ENCODE measurements around the gene TRAF2. TPM values are rescaled to one million over a fixed set of nuclear protein-coding genes. Genes with fewer than 3 reads are reported as not detected.

Gene TRAF2
- total RNA-seq, 1 donor from 2014 or later: 10.0 TPM

DNA sequence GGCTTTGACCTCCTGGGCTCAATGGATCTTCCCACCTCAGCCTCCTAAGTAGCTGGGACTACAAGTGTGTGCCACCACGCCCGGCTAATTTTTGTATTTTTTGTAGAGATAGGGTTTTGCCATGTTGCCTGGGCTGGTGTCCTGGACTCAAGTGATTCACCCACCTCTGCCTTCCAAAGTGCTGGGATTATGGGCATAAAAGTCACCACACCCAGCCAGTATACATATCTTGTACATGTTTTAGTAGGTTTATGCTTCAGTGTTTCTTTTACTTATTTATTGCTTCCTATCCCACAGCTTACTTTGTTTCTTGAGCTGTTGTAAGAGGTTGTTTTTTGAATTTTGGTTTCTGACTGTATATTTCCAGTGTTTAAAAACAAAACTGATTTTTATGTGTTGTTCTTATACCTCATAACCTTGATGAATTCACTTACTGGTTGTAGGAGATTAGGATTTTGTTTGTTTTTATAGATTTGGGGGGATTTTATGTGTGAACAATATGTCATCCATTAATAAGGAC lies 45.4 kb downstream of the TRAF2 start:
- H3K9me3 ChIP-seq (replicated peaks): no peaks in the 10 kb centered on the region
- intact Hi-C loops (cut with micrococcal nuclease): loop anchor here (10.0 kb wide), 1 partner anchor 47 kb away; the partner anchor contains the start of gene TRAF2
- H3K27ac ChIP-seq (replicated peaks): no peak overlapping the region
- TF ChIP-seq, protein P1, sequence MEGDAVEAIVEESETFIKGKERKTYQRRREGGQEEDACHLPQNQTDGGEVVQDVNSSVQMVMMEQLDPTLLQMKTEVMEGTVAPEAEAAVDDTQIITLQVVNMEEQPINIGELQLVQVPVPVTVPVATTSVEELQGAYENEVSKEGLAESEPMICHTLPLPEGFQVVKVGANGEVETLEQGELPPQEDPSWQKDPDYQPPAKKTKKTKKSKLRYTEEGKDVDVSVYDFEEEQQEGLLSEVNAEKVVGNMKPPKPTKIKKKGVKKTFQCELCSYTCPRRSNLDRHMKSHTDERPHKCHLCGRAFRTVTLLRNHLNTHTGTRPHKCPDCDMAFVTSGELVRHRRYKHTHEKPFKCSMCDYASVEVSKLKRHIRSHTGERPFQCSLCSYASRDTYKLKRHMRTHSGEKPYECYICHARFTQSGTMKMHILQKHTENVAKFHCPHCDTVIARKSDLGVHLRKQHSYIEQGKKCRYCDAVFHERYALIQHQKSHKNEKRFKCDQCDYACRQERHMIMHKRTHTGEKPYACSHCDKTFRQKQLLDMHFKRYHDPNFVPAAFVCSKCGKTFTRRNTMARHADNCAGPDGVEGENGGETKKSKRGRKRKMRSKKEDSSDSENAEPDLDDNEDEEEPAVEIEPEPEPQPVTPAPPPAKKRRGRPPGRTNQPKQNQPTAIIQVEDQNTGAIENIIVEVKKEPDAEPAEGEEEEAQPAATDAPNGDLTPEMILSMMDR (IDR thresholded peaks at IDR 0.05; ENCODE audit: borderline replicate concordance): no peak
- peaks cover 38% of the 10 kb centered on the region for H3K4me1 ChIP-seq
- H3K36me3 ChIP-seq: no peaks in the 10 kb centered on the region
- H3K4me3 ChIP-seq: no peak overlapping the region
- DNase-seq: no peak
- H3K27me3 ChIP-seq (ENCODE audit: low read depth): no peaks in the 10 kb centered on the region

DNA sequence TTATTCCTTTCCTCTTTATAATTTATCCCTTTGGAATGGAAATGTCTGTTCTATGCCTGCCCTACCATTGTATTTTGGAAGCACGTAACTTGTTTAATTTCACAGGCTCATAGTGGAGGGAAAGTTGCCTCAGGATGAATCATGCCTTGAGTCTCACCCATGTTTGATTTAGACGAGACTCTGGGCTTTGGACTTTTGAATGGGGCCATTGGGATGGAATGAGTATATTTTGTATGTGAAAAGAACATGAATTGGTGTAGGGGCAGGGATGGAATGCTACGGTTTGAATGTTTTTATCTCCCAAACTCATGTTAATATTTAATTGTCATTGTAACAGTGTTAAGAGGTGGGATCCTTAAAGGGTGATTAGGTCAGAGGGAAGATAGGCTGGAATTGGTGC lies 48.0 kb downstream of the TRAF2 start:
- no peak for DNase-seq
- intact Hi-C loops (cut with micrococcal nuclease): loop anchor here (10.0 kb wide), 1 partner anchor 49 kb away; the partner anchor contains the start of gene TRAF2
- peaks cover 6% of the 10 kb centered on the region for H3K36me3 ChIP-seq
- no peaks in the 10 kb centered on the region for H3K9me3 ChIP-seq (replicated peaks)
- H3K27me3 ChIP-seq (ENCODE audit: low read depth): no peaks in the 10 kb centered on the region
- H3K27ac ChIP-seq (replicated peaks): no peak overlapping the region
- TF ChIP-seq, protein P1 (IDR thresholded peaks at IDR 0.05; ENCODE audit: borderline replicate concordance): no peak
- no peak overlapping the region for H3K4me3 ChIP-seq
- peaks cover 16% of the 10 kb centered on the region for H3K4me1 ChIP-seq

DNA sequence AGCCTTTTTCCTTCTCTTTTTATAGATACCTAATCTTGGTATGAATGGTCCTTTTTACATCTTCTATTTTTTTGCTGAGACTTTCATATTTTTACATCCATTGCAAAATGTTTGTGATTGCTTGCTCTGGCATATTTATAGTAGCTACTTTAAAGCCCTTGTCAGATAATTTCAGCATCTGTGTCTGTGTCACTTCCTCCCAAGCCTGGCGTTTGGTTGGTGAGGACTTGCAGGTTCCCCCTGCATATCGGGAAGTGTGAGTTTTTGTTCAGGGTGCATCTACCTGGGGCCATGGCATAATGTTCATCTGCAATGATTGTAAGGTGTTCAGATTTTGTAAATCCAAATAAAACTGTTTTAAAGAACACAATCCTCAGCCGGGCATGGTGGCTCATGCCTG lies 49.3 kb downstream of the TRAF2 start:
- TF ChIP-seq, protein P1 (IDR thresholded peaks at IDR 0.05; ENCODE audit: borderline replicate concordance): no peak
- Histone ChIP-seq H3K4me3 (no peak overlapping the region), H3K36me3 (peaks cover 19% of the 10 kb centered on the region), H3K4me1 (peaks cover 15% of the 10 kb centered on the region), H3K9me3 (replicated peaks) (no peaks in the 10 kb centered on the region), H3K27ac (replicated peaks) (no peak overlapping the region), H3K27me3 (ENCODE audit: low read depth) (no peaks in the 10 kb centered on the region)
- intact Hi-C loops (cut with micrococcal nuclease): loop anchor here (10.0 kb wide), 1 partner anchor 51 kb away; the partner anchor contains the start of gene TRAF2
- no peak for DNase-seq

DNA sequence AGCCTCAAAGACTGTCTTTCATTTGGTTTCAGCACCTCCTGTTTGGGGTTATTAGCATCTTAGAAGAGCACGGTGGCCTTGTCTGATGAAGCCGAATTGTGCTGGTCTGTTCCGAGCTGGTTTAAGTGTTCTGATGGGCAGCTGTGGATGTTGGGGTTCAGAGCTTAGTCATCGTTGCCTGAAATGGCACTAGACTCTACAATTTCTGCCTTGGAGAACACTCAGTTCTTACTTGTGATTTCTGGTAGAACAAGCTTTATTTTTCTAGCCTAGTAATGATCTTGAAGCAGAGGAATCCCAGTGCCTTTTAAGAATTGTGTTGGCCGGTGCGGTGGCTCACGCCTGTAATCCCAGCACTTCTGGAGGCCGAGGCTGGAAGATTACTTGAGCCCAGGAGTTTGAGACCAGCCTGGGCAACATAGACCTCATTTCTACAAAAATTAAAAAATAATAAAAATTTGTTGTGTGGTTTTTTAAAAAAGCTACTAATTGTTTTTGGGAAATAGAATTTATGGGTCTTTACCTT lies 50.4 kb downstream of the TRAF2 start:
- intact Hi-C loops (cut with micrococcal nuclease): loop anchor here (10.0 kb wide), 1 partner anchor 52 kb away; the partner anchor contains the start of gene TRAF2
- H3K4me1 ChIP-seq: peaks cover 24% of the 10 kb centered on the region
- TF ChIP-seq, protein P1 (IDR thresholded peaks at IDR 0.05; ENCODE audit: borderline replicate concordance): no peak
- H3K36me3 ChIP-seq: peaks cover 30% of the 10 kb centered on the region
- H3K27ac ChIP-seq (replicated peaks): no peak overlapping the region
- no peak overlapping the region for H3K4me3 ChIP-seq
- no peaks in the 10 kb centered on the region for H3K9me3 ChIP-seq (replicated peaks)
- no peaks in the 10 kb centered on the region for H3K27me3 ChIP-seq (ENCODE audit: low read depth)
- DNase-seq: no peak

DNA sequence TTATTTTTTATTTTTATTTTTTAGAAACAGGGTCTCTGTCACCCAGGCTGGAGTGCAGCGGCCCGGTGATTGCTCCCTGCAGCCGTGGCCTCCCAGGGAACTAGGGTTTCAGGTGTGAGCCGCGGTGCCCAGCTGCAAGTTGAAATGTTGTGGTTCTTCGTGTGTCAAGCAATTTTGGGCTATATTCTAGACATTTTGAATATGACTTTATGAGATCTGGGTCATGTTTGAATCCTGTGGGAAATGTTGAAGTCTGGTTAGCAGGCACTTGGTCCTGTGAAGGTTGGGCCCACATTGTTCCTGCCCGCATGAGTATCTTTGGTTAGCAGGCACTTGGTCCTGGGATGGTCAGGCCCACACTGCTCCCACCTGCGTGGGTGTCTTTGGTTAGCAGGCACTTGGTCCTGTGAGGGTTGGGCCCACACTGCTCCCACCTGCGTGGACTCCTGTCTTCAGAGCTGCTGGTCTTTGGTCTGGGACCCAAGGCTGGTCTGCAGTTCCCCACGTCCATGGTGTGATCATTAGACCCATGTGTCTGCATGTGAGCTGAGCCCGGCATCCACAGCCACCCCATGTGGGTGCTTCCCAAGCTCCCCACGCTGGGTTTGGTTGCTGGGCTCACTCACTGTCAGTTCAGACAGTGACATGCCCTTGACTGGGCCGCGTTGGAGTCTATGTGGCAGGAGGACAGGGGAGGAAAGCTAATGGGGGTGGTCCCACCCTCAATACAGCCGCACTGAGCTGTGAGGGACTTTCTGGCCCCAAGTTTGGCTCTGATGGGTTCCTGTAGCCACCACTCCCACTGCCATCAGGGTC lies 51.1 kb downstream of the TRAF2 start:
- DNase-seq: no peak
- H3K4me3 ChIP-seq: no peak overlapping the region
- intact Hi-C loops (cut with micrococcal nuclease): loop anchor here (10.0 kb wide), 1 partner anchor 53 kb away; the partner anchor contains the start of gene TRAF2
- peaks cover 31% of the 10 kb centered on the region for H3K4me1 ChIP-seq
- no peaks in the 10 kb centered on the region for H3K27me3 ChIP-seq (ENCODE audit: low read depth)
- TF ChIP-seq, protein P1 (IDR thresholded peaks at IDR 0.05; ENCODE audit: borderline replicate concordance): no peak
- H3K36me3 ChIP-seq: peaks cover 37% of the 10 kb centered on the region
- H3K27ac ChIP-seq (replicated peaks): no peak overlapping the region
- no peaks in the 10 kb centered on the region for H3K9me3 ChIP-seq (replicated peaks)
